Activated CD4-positive, CD25-positive, alpha-beta regulatory T cell treated with anti-CD3 and anti-CD28 coated beads, Interleukin-2, amount 50 U/mL, for 24 hours (primary cell): Measurements from ENCODE around the gene CRMP1.
"Not testable (repeated sequence)": the region's sequence is repeated elsewhere in the genome, so short reads cannot be mapped to it uniquely, and the experiment has no call there.

Experiments
- ATAC-seq, 2 donors: fragments of 150-1000 bp; cut with Tn5 transposase; one replicate each; pipeline ENCODE4 v1.10.0; 2021; ENCODE audit warnings: mild to moderate bottlenecking in 1 of 2, moderate library complexity in 1 of 2

The CRMP1 gene

GRCh38 chr4:5852523-5853202 lies 40.2 kb downstream of the CRMP1 start:
- no peak for ATAC-seq

- no peak for ATAC-seq
Measured at GRCh38 chr4:5851637-5852301, 41.1 kb downstream of the CRMP1 start.

- no peak for ATAC-seq
Measured at GRCh38 chr4:5845035-5845905, 47.6 kb downstream of the CRMP1 start.

- no peak for ATAC-seq
Measured at GRCh38 chr4:5843573-5844530, 49.0 kb downstream of the CRMP1 start.

- no peak for ATAC-seq
Measured at GRCh38 chr4:5842456-5842855, 50.4 kb downstream of the CRMP1 start.

- ATAC-seq, result no peak
Measured at GRCh38 chr4:5839751-5840674, 52.9 kb downstream of the CRMP1 start.

GRCh38 chr4:5839332-5839731 lies 53.6 kb downstream of the CRMP1 start:
- ATAC-seq, result no peak

GRCh38 chr4:5837483-5837882 lies 55.4 kb downstream of the CRMP1 start:
- ATAC-seq, result not testable (repeated sequence)

GRCh38 chr4:5836943-5837342 lies 55.9 kb downstream of the CRMP1 start:
- ATAC-seq, result no peak

- ATAC-seq, result no peak
Measured at GRCh38 chr4:5828005-5828391, 64.9 kb downstream of the CRMP1 start.

- ATAC-seq, result no peak
Measured at GRCh38 chr4:5827108-5828004, 65.5 kb downstream of the CRMP1 start.

- ATAC-seq, result no peak
Measured at GRCh38 chr4:5826437-5827107, 66.3 kb downstream of the CRMP1 start.

GRCh38 chr4:5825321-5826041 lies 67.4 kb downstream of the CRMP1 start:
- no peak for ATAC-seq

GRCh38 chr4:5824635-5825034 lies 68.3 kb downstream of the CRMP1 start:
- ATAC-seq, result no peak

GRCh38 chr4:5824227-5824626 lies 68.7 kb downstream of the CRMP1 start:
- ATAC-seq, result no peak

- peak; percentile 69 to 85 for ATAC-seq
Measured at GRCh38 chr4:5823542-5824211, 69.2 kb downstream of the CRMP1 start.

GRCh38 chr4:5822619-5823018 lies 70.3 kb downstream of the CRMP1 start:
- no peak for ATAC-seq

- no peak for ATAC-seq
Measured at GRCh38 chr4:5821665-5822358, 71.1 kb downstream of the CRMP1 start.
